Nephron progenitor cell (in vitro differentiated cells): Measurements from ENCODE around the gene MPIG6B.
A peak's percentile ranks its signal among the peaks of the same experiment; 100 is the strongest.

Source experiments
- DNase-seq: peaks from one replicate; pipeline ENCODE4 v3.0.0; 2021
- H3K27ac Mint-ChIP-seq: 2 replicates; pipeline ENCODE4 v1.8.0; 2021; ENCODE audit warnings: mild to moderate bottlenecking, moderate library complexity, mixed read lengths
- H3K27me3 Mint-ChIP-seq: 2 replicates; pipeline ENCODE4 v1.8.0; 2021; ENCODE audit warnings: mild to moderate bottlenecking, low read depth, mixed read lengths; ENCODE audit not compliant: poor library complexity
- H3K36me3 Mint-ChIP-seq: 2 replicates; pipeline ENCODE4 v1.8.0; 2021; ENCODE audit warnings: low read depth, mixed read lengths
- H3K4me1 Mint-ChIP-seq: 2 replicates; pipeline ENCODE4 v1.8.0; 2021; ENCODE audit warnings: mixed read lengths
- H3K4me3 Mint-ChIP-seq: 2 replicates; pipeline ENCODE4 v1.8.0; 2021; ENCODE audit warnings: mild to moderate bottlenecking, moderate library complexity, mixed read lengths
- H3K9me3 Mint-ChIP-seq: 2 replicates; pipeline ENCODE4 v1.8.0; 2021; ENCODE audit warnings: mild to moderate bottlenecking, moderate library complexity, mixed read lengths
- TF ChIP-seq, protein P1 (sequence below): fragments of 200-600 bp; sonication (generic); IDR thresholded peaks from 2 replicates; pipeline ENCODE4 v1.5.0; 2021; ENCODE audit warnings: antibody characterized with exemption

The MPIG6B gene

DNA sequence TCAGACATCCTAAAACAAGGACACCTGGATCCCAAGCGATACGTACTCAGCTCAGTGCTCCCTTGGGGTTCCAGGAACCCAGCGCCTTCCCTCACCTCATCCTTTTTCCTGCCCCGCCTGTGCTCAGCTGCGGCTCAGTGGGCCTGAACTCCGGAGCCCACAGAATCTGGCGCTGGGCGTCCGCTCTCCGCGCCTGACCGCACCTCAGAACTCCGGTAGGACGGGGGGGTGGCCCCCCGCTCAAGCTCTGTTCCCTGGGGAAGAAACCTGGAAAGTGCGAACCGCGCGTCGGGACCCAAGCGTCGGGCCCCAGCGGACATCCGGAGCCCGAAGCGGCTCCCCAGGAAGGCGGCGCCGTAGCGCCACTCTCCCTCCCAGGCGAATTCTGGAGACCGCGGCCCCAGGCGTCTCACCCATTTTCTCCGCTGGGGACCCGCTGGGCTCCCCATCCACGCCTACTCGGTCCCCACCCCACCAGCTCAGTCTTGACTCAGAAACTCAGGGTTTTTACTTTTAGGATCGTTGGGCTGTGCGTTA, 42.0 kb upstream of the MPIG6B start:
- Mint-ChIP-seq H3K27ac (peak overlapping the region; percentile 70), H3K27me3 (peaks cover 24% of the 10 kb centered on the region), H3K4me1 (peaks cover 42% of the 10 kb centered on the region), H3K4me3 (peak overlapping the region; percentile 87), H3K36me3 (peaks cover 18% of the 10 kb centered on the region), H3K9me3 (no peaks in the 10 kb centered on the region)
- TF ChIP-seq, protein P1, sequence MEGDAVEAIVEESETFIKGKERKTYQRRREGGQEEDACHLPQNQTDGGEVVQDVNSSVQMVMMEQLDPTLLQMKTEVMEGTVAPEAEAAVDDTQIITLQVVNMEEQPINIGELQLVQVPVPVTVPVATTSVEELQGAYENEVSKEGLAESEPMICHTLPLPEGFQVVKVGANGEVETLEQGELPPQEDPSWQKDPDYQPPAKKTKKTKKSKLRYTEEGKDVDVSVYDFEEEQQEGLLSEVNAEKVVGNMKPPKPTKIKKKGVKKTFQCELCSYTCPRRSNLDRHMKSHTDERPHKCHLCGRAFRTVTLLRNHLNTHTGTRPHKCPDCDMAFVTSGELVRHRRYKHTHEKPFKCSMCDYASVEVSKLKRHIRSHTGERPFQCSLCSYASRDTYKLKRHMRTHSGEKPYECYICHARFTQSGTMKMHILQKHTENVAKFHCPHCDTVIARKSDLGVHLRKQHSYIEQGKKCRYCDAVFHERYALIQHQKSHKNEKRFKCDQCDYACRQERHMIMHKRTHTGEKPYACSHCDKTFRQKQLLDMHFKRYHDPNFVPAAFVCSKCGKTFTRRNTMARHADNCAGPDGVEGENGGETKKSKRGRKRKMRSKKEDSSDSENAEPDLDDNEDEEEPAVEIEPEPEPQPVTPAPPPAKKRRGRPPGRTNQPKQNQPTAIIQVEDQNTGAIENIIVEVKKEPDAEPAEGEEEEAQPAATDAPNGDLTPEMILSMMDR: no peak
- DNase-seq: peak; percentile 63

DNA sequence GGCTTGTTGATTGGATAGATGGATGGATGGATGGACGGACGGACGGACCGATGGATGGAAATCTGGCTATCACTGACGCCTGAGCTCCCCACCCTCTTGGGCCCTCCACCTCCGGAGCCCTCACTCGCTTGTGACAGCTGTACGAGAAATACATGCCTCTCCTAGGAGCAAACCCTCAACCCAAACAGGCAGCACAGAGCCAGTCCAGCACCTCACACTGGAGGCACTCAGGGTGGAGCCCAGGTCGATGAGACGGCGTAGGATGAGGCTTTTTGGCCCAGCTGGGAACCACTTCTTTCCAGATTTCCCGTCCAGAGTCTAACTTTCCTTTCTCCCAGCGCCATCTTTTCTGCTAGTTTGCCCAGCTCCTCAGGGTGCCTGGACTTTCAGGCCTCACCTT, 39.6 kb upstream of the MPIG6B start:
- Mint-ChIP-seq H3K9me3 (no peaks in the 10 kb centered on the region), H3K27ac (peak overlapping the region; percentile 18), H3K36me3 (peaks cover 37% of the 10 kb centered on the region), H3K27me3 (peaks cover 16% of the 10 kb centered on the region), H3K4me1 (peaks cover 35% of the 10 kb centered on the region), H3K4me3 (peak overlapping the region; percentile 87)
- no peak for DNase-seq
- TF ChIP-seq, protein P1: no peak

- no peaks in the 10 kb centered on the region for H3K9me3 Mint-ChIP-seq
- no peak overlapping the region for H3K4me3 Mint-ChIP-seq
- peak overlapping the region; percentile 88 for H3K27ac Mint-ChIP-seq
- DNase-seq: no peak
- TF ChIP-seq, protein P1: no peak
- H3K36me3 Mint-ChIP-seq: peaks cover 48% of the 10 kb centered on the region
- peaks cover 12% of the 10 kb centered on the region for H3K27me3 Mint-ChIP-seq
- H3K4me1 Mint-ChIP-seq: peaks cover 34% of the 10 kb centered on the region
Observed at GRCh38 chr6:31686483-31686882, 36.7 kb upstream of the MPIG6B start.

GRCh38 chr6:31687321-31687720, 35.9 kb upstream of the MPIG6B start:
- H3K4me1 Mint-ChIP-seq: peaks cover 27% of the 10 kb centered on the region
- peaks cover 4% of the 10 kb centered on the region for H3K27me3 Mint-ChIP-seq
- TF ChIP-seq, protein P1: no peak
- no peaks in the 10 kb centered on the region for H3K9me3 Mint-ChIP-seq
- no peak overlapping the region for H3K27ac Mint-ChIP-seq
- H3K36me3 Mint-ChIP-seq: peaks cover 51% of the 10 kb centered on the region
- no peak for DNase-seq
- H3K4me3 Mint-ChIP-seq: no peak overlapping the region

DNA sequence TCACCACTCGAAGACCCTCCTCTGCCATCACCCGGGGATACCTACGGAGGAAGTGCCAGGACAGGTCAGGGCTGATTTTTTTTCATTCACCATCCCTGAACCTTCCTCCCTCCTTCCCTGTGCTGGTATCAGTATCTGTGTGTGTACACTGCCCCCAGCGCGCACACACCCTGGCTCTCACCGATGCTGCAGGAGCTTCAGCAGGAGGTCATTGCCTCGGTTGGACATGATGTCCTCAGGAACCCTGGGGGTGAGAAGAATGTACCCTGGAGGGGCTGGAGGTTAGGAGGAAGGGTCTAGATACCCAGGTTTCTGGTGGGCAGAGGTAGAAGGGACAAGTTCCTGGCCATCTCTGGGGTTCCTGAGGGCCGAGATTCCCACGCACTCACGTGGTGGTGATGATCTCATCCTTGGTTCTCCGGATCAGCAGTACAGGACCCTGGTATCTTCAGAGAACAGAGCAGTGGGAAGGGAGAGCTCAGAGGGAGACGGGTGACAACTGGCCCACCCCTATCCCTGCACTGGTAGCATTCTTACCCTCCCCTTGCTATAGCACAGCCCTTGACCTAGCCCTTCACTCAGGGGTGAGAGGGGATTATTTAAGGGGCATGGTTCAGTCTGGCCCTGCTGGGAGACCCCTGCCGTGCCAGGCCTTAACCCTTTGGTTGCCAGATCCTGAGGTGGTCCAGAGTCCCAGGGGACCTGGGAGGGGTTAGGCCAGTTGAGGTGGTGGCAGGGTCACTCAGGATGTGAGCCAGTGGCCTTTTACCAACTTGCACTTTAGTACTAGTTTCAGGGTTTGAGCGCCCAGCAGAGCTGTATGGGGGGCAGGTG, 35.1 kb upstream of the MPIG6B start:
- peaks cover 3% of the 10 kb centered on the region for H3K27me3 Mint-ChIP-seq
- no peaks in the 10 kb centered on the region for H3K9me3 Mint-ChIP-seq
- peaks cover 59% of the 10 kb centered on the region for H3K36me3 Mint-ChIP-seq
- H3K27ac Mint-ChIP-seq: peak overlapping the region; percentile 64
- H3K4me3 Mint-ChIP-seq: no peak overlapping the region
- no peak for DNase-seq
- peaks cover 22% of the 10 kb centered on the region for H3K4me1 Mint-ChIP-seq
- TF ChIP-seq, protein P1: no peak
